ENCODE results near the gene ROCK2. TPM values are rescaled to one million over a fixed set of nuclear protein-coding genes. Genes with fewer than 3 reads are reported as not detected.

ROCK2 gene
- total and polyA plus RNA-seq, 9 of the 15 experiments (the other 6 are each of a cell fraction or from before 2014, with no cell fraction given), result 4.9 to 30.6 (median 14.3) TPM

DNA sequence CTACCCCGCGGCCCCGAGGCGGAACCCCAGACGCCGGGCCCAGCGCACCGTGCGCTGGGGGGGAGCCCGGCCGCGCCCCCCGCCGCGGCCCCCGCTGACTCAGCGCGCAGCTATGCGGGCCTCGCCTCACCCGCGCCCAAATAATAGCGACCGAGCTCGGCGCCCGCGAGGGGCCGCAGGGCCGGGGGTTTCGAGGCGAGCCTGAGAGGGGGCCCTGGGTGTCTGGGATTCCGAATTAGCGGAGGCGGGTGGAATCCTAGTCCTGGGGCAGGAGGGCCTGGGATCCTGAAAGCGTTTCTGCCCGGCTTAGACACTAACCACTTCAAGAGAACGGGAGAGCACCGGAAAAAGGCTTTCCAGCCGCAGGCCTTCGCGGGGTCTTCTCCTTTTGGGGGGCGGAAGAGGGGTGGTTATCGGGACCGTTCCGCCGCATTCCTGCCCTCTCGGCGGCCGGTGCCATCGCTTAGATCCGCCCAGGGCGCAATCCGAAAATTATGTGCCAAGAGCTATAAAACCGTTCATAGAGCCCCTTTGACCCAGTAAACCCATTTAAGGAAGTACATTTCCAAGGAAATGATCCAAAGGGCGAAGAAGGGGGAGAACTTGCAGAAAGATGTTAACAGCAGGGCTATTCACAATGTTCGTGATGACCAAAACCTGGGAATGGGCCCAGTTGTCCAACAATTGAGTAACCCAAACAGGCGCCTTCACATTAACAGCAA, 681 bp upstream of the ROCK2 start (continued):
- no peak for TF ChIP-seq SMAD2 (IDR thresholded peaks at IDR 0.05; ENCODE audit: low read depth, low read length)
- TF ChIP-seq POLR3A (IDR thresholded peaks at IDR 0.05; ENCODE audit: borderline replicate concordance, extremely low read depth, insufficient read depth, insufficient read length), result no peak
- no peak for TF ChIP-seq POLR2B (IDR thresholded peaks at IDR 0.05; ENCODE audit: low read depth, partially characterized antibody)
- no peak for TF ChIP-seq KAT2B (IDR thresholded peaks at IDR 0.05; ENCODE audit: low read depth, low read length)
- TF ChIP-seq, protein P1, sequence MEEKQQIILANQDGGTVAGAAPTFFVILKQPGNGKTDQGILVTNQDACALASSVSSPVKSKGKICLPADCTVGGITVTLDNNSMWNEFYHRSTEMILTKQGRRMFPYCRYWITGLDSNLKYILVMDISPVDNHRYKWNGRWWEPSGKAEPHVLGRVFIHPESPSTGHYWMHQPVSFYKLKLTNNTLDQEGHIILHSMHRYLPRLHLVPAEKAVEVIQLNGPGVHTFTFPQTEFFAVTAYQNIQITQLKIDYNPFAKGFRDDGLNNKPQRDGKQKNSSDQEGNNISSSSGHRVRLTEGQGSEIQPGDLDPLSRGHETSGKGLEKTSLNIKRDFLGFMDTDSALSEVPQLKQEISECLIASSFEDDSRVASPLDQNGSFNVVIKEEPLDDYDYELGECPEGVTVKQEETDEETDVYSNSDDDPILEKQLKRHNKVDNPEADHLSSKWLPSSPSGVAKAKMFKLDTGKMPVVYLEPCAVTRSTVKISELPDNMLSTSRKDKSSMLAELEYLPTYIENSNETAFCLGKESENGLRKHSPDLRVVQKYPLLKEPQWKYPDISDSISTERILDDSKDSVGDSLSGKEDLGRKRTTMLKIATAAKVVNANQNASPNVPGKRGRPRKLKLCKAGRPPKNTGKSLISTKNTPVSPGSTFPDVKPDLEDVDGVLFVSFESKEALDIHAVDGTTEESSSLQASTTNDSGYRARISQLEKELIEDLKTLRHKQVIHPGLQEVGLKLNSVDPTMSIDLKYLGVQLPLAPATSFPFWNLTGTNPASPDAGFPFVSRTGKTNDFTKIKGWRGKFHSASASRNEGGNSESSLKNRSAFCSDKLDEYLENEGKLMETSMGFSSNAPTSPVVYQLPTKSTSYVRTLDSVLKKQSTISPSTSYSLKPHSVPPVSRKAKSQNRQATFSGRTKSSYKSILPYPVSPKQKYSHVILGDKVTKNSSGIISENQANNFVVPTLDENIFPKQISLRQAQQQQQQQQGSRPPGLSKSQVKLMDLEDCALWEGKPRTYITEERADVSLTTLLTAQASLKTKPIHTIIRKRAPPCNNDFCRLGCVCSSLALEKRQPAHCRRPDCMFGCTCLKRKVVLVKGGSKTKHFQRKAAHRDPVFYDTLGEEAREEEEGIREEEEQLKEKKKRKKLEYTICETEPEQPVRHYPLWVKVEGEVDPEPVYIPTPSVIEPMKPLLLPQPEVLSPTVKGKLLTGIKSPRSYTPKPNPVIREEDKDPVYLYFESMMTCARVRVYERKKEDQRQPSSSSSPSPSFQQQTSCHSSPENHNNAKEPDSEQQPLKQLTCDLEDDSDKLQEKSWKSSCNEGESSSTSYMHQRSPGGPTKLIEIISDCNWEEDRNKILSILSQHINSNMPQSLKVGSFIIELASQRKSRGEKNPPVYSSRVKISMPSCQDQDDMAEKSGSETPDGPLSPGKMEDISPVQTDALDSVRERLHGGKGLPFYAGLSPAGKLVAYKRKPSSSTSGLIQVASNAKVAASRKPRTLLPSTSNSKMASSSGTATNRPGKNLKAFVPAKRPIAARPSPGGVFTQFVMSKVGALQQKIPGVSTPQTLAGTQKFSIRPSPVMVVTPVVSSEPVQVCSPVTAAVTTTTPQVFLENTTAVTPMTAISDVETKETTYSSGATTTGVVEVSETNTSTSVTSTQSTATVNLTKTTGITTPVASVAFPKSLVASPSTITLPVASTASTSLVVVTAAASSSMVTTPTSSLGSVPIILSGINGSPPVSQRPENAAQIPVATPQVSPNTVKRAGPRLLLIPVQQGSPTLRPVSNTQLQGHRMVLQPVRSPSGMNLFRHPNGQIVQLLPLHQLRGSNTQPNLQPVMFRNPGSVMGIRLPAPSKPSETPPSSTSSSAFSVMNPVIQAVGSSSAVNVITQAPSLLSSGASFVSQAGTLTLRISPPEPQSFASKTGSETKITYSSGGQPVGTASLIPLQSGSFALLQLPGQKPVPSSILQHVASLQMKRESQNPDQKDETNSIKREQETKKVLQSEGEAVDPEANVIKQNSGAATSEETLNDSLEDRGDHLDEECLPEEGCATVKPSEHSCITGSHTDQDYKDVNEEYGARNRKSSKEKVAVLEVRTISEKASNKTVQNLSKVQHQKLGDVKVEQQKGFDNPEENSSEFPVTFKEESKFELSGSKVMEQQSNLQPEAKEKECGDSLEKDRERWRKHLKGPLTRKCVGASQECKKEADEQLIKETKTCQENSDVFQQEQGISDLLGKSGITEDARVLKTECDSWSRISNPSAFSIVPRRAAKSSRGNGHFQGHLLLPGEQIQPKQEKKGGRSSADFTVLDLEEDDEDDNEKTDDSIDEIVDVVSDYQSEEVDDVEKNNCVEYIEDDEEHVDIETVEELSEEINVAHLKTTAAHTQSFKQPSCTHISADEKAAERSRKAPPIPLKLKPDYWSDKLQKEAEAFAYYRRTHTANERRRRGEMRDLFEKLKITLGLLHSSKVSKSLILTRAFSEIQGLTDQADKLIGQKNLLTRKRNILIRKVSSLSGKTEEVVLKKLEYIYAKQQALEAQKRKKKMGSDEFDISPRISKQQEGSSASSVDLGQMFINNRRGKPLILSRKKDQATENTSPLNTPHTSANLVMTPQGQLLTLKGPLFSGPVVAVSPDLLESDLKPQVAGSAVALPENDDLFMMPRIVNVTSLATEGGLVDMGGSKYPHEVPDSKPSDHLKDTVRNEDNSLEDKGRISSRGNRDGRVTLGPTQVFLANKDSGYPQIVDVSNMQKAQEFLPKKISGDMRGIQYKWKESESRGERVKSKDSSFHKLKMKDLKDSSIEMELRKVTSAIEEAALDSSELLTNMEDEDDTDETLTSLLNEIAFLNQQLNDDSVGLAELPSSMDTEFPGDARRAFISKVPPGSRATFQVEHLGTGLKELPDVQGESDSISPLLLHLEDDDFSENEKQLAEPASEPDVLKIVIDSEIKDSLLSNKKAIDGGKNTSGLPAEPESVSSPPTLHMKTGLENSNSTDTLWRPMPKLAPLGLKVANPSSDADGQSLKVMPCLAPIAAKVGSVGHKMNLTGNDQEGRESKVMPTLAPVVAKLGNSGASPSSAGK (IDR thresholded peaks at IDR 0.05), result no peak
- TF ChIP-seq, protein P2, sequence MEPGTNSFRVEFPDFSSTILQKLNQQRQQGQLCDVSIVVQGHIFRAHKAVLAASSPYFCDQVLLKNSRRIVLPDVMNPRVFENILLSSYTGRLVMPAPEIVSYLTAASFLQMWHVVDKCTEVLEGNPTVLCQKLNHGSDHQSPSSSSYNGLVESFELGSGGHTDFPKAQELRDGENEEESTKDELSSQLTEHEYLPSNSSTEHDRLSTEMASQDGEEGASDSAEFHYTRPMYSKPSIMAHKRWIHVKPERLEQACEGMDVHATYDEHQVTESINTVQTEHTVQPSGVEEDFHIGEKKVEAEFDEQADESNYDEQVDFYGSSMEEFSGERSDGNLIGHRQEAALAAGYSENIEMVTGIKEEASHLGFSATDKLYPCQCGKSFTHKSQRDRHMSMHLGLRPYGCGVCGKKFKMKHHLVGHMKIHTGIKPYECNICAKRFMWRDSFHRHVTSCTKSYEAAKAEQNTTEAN (CRISPR knock-in tag; IDR thresholded peaks at IDR 0.05), result no peak
- TF ChIP-seq POLR2AphosphoS2 (IDR thresholded peaks at IDR 0.05; ENCODE audit: low read length), result no peak
- no peak for TF ChIP-seq SAFB (IDR thresholded peaks at IDR 0.05; ENCODE audit: borderline replicate concordance, low read depth, low read length)
- TF ChIP-seq FOXK2 (conservative IDR thresholded peaks at IDR 0.05 in 1 of 2, IDR thresholded peaks at IDR 0.05 in 1 of 2; ENCODE audit: low read depth in 2 of 2), result no peak
- TF ChIP-seq, protein P3, sequence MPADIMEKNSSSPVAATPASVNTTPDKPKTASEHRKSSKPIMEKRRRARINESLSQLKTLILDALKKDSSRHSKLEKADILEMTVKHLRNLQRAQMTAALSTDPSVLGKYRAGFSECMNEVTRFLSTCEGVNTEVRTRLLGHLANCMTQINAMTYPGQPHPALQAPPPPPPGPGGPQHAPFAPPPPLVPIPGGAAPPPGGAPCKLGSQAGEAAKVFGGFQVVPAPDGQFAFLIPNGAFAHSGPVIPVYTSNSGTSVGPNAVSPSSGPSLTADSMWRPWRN (IDR thresholded peaks at IDR 0.05; ENCODE audit: low read depth), result no peak
- no peak for TF ChIP-seq CHCHD3 (CRISPR knock-in tag; IDR thresholded peaks at IDR 0.05)
- TF ChIP-seq ILF3 (IDR thresholded peaks at IDR 0.05; ENCODE audit: borderline replicate concordance), result no peak
- TF ChIP-seq ZNF174 (CRISPR knock-in tag; IDR thresholded peaks at IDR 0.05), result no peak
